CMK (cell line): Measurements from ENCODE around the gene NRXN3.
"Not testable (repeated sequence)": the region's sequence is repeated elsewhere in the genome, so short reads cannot be mapped to it uniquely, and the experiment has no call there.

Experiments
- DNase-seq: peaks from one replicate; pipeline ENCODE4 v3.0.0-alpha.2; 2010; ENCODE audit warnings: low read depth

The NRXN3 gene

DNA sequence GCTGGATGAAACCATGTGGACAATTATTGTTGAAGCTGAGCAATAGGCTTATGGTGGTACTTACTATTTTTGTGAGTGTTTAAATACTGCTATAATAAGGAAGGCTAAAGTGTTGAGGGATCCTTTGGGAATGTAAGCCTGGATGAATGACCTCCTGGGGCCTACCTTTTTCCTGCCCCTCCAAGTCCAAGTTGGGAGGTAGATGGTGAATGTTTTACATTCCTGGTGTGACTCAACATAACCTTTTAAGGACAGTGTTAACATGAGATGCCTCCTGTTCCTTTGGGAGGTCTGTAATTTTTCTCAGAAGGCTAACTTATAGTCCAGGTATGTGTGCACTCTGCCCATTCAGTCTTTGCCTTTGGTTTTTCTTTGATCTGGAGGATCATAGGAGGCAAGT lies 315.9 kb downstream of the NRXN3 start:
- DNase-seq: no peak

DNA sequence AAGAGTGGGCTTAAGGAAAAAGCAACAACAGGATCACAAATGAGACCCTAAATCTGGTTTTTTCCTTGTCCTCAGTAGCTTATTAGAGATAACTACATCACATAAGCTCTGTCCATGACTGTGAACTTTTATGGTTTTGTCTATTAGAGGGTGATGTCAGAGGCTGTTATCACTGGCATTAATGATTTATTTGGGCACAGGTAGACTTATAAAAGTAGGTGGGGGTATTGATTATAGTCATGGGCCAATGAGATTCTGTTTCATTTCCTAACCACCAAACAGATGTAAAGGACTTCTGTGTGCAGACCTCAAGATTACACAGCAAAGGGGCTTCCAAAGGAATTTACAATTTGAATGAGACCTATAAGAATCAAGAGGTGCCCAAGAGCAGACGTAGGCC lies 316.4 kb downstream of the NRXN3 start:
- no peak for DNase-seq

DNA sequence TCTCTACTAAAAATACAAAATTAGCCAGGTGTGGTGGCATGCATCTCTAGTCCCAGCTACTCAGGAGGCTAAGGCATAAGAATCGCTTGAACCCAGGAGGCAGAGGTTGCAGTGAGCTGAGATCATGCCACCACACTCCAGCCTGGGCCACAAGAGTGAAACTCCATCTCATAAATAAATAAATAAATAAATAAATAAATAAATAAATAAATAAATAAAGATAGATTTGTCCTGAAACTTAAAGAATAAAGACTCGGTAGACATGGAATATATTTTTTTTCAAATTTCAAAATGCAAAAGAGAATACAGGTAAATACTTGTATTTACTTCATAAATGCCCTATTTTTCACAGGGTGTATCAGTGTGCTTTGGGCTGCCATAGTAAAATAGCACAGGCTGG lies 317.4 kb downstream of the NRXN3 start:
- DNase-seq: not testable (repeated sequence)

DNA sequence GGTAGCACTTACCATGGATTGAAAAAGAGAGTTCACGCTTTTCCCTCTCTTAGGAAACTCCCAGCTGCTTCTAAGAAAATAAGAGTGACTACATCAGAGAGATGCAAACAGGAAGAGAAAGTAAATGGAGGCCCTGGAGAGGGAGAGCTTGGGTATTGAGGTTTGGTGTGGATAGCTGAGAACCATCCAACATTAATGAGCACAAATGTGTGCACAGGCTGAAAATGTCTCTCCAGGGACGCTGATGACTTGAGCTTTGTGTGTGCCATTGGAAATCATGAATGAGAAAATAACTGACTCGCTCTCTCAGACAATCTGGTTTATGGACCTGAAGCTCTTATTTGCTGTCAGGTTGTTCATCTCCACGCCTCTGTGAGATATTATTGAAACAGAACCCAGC lies 318.8 kb downstream of the NRXN3 start:
- DNase-seq: no peak

DNA sequence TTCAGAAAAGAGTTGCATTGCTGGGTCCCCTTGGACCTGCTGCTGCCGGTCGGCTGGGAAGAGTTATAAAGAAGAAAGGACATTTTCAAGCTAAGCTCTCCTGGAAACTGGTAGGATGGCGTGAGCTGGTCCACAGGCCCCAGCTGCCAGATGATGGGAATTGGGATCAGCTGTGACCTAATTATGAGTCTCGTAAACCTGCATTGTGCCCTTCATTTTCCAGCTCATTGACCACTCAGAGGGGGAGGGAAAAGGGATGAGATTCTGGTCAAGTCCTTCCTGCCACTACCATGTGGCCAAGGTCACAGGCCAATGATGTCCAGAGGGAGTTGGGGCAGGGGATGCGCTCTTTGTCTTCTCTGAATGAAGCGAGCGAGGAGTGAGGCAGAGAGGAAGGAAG lies 320.9 kb downstream of the NRXN3 start:
- DNase-seq: no peak

DNA sequence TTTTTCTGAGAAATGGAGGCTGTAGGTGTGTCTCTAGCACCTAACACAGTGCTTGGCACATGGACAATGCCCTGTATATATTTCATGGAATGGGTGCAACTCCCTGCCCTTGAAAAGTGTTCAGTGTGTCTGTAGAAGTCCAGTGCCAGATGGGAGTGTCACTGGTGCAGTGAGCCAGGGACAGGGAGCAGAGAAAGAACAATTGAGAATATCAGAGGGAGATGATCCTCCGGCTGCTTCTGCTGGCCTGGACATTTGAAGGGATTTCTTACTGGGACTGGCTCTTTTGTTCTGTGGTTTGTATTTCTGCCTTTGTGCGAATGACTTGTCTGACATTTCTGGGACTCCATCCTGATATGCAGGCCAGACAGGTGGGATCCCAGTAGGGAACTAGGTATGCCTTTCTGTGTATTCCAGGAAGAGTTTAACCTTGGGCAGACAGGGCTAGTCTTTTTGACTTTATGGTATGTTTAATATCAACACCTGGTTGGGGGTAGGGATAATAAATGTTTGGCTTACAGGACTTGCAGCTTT lies 328.0 kb downstream of the NRXN3 start:
- DNase-seq: no peak

DNA sequence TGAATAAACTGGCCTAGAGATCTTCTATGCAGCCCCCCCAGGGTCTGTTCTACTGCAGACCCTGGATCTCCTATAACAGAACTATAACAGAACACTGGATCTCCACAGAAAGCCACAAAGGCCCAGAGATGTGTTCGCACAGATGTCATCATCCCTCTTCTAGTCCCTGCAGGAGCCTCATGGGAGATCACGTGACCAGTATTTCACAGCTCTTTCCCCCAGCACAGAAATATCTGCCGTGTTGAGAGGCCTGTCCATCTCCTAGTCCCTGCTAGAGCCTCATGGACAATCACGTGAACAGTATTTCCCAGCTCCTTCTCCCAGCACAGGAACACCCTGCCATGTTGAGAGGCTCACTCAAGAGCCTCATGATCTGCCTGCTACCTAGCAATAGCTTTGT lies 331.7 kb downstream of the NRXN3 start:
- DNase-seq: no peak

DNA sequence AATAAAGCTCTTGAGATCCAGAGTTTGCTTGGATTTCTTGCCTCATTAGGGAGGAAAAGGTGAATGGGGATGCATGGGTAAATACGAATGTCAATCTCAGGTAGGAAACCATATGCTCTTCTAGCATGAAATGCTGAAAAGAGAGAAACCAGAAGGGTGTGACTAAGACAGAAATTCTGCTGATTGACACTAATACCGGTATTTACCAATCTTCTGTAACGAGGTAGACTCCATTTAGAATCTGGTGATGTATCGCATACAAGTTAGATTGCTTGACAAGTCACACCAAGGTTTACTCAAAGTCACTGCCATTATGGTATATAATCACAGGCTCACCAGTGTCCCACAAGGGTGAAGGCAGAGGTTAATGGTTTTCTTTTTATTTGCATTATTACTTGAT lies 337.9 kb downstream of the NRXN3 start:
- no peak for DNase-seq

DNA sequence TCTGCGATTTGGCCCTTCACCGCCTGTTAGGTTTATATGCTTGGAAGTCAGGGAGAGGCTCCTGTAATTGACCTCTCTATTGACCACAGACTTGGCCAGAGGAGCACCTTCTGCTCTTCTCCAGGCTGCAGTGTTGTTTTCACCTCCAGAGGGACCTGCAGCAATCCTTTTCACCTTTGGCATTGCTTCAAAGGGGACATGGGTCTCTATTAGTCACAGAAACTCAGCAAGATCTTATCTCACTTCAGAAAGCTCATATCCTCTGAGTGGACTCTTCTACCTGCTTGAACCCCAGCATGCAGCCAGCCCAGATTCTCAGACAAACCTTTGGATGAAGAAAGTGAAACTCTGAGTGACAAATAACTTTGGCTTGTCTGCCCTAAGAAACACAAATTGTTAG lies 339.3 kb downstream of the NRXN3 start:
- DNase-seq: no peak

DNA sequence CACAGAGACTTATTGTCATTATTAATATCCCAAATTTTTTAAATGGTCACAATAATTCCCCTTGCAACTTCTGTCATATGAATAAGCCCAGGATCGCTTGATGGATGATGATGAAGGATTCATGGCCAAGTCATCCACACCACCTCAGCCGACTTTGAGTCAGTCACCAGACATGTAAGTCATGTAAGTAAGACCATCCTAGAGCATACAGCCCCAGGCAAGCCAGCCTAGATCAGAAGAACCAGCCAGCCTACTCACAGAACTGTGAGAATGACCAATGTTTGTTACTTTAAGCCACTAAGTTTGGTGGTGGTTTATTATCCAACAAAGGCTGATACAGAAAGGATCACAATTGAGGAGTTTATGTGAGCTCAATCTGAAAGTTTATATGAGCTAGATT lies 341.8 kb downstream of the NRXN3 start:
- DNase-seq: no peak

DNA sequence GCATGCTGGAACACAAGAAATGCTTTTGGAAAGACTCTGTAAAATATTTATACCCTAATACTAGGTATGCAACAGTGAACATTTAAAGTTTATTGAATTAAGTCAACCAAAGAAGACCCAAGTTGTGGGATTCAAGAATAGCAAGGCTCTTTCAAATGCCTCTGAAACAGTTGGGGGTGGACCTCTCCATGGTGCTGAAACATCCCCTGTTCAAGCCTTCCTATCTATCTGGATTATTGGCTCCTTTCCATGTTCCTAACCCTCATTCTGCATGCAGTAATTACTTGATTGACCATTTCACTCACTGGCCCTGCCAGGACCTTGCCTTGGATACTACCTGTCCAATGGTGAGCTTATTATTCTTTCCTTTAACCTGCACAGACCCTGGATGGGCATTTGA lies 349.7 kb downstream of the NRXN3 start:
- DNase-seq: no peak

DNA sequence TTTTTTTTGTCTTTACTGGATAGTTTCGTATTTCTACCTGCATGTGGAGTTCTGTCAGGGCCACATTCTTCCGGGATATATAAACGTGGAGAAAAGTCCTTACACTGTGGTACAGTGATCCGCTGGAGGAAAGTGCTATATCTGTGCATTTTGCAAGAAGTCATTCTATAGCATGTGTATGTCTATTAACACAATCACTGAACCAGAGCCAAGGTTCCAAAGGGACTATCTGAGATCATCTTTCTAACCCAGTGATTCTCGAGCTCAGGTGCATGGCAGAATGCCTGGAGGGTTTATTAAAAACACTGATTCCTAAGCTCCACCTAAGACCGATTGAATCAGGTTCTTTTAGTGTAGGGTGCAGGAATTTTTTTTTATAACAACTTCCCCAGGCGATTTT lies 354.0 kb downstream of the NRXN3 start:
- DNase-seq: no peak

DNA sequence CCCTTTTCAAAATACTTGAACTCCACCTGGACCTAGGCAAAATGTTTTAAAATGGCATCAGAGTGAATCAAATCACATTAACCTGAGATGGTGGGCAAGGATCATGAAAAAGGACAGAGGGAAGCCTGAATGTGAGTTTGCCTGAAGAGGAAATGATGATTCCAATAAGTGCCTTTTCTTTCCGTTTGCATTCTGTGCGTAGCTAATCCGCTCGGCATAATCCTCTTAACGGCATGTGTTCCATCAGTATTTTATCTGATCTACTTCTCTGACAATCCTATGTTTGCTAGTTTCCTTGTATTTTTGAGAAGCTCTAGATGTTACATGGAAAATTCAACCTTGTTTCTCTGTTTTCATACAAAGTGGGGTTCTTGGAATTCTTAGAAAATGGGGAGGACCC lies 354.6 kb downstream of the NRXN3 start:
- no peak for DNase-seq

DNA sequence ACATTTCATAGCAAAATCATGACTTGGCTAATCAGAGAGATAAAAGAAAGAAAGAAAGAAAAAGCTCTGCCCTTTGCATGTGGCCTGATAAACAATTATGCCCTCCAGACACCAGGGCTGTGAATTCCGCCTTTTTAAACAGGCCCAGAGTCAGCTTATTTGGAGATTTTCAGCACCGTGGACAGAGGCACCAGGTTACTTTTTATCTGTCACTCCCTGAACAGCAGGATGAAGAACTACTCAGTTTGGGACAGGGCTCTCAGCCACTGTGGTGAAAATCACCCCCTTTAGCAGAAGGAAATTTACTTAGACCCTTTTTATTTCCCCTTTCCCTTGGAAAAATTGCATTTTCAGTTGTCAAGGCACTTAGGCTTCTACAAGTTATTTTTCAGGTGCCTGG lies 359.9 kb downstream of the NRXN3 start:
- DNase-seq: no peak

DNA sequence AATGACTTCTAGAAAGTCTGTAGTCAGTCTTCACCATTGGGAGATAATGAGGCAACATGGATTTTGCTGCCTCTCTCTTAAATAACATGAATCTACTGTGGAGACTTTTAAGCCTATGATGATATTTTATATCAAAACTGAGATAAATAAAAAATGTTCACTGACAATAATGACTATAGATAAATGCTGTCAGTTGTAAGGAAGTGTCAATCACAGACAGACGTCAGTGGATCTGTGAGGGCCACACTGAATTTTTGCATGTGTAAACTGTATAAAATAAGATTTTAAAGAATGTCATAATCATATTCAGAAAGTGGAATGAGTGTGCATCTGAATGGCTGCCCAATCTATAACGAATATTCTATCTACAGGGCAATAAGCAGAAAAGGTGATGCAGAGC lies 364.0 kb downstream of the NRXN3 start:
- no peak for DNase-seq

DNA sequence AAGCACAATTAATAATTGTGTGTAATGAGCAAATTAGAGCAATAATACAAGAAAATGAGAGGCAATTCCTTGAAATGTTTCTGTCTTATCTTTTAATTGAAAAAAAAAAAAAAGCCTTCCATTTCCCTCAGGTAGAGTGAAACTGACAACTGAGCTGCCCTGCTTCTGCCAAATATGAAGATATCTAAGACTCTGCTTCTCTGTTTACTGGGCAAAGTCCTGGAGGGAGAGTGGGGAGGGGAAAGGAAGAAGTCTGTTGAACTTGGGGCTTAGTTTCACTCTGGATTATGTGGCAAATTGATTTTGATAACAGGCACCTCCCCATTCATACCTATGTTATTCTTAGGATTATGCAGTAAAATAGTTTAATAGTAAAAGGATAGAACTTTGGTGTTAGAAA lies 364.9 kb downstream of the NRXN3 start:
- no peak for DNase-seq

DNA sequence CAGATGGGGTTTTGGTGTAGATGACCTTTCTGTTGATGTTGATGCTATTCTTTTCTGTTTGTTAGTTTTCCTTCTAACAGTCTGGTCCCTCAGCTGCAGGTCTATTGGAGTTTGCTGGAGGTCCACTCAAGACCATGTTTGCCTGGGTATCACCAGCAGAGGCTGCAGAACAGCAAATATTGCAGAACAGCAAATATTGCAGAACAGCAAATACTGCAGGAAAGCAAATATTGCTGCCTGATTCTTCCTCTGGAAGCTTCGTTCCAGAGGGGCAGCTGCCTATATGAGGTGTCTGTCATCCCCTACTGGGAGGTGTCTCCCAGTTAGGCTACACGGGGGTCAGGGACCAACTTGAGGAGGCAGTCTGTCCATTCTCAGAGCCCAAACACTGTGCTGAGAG lies 371.6 kb downstream of the NRXN3 start:
- not testable (repeated sequence) for DNase-seq

DNA sequence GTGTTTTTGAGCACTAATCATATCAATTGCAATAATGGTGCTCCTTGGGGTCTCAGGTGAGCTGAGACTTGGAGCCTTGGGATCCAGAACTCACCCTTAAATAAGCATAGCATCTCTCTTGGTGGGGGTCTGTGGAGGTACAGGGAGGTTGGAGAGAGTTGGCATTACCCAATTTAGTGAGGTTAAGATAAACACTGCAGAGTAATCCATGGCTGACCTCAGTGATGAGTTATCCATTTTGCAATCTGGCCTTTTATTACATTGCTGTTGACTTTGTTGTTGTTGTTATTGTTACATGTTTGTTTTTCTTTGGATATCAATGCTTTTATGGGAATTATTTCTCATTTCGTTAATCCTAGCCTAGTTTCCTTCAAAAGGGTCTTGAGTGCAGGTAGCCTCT lies 373.3 kb downstream of the NRXN3 start:
- DNase-seq: no peak

DNA sequence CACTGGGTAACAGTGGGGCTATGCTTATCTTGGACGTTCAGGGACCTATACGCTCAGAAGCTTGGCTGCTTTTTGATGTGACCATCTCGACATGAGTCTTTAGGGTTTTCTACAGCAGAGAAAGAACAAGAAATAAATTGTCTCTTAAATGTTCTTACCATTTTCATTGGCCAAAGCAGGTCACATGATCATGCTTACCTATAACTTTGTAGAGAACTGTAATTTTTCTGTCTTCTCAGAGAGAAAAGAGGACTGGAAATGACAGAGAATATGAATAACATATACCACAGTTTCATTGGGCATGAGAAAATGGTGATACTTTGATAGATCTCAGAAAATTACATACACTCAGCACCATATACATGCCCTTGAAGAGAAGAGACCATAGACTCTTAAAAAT lies 390.9 kb downstream of the NRXN3 start:
- no peak for DNase-seq

DNA sequence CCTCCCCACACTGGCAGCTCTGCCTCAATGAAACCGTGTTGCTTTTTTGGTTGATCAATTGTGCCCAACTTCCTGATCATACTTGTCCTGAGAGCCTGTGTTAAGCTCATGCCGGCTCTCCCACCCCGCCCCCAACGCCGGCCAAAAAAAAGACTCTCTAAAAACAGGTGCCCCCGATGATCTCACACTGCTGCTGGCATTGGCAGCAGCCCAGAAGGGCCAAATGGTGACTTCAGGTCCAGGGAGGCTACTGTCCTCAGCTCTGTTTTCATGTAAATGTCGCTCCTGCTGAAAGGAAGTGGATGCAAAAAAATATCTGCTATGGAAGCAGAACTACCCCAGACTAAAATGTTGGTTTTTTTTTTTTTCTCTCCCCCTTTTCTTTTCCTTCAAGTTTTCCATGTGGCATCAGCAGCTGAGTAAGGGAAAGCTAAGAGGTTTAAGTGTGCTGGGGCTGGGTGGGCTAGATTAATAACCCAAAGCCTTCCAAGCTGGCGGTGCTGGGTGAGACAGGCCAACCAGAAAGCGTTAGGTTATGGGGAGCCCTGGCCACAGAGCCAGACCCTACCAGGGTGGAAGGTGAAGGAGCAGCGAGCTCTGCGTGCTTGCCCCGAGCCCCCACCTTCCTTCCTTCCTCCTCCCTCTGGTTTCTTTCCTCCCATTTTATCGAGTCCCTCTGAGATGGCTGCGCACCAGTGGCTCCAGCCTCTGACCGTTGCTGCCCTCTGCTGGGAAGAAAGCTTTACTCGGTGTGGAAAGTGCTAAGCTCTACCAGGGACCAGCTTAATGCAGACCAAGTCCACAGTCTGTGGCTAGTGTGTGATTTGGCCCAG lies 396.1 kb downstream of the NRXN3 start:
- DNase-seq: peak; percentile 26

DNA sequence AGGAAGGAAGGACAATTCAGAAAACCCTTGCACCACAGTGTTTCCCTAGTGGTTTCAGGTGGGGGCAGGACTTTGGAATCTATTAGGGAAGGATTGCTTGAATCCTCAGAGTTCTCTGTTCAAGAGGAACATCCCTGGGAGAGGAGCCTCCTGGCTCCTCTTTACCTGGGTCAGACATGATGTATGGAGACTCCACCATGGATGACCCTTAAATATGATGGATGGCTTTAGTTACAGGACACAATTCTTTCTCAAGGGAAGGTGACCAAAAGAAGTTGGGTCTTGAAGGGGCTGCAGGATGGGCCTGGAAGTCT lies 396.6 kb downstream of the NRXN3 start:
- DNase-seq: no peak

DNA sequence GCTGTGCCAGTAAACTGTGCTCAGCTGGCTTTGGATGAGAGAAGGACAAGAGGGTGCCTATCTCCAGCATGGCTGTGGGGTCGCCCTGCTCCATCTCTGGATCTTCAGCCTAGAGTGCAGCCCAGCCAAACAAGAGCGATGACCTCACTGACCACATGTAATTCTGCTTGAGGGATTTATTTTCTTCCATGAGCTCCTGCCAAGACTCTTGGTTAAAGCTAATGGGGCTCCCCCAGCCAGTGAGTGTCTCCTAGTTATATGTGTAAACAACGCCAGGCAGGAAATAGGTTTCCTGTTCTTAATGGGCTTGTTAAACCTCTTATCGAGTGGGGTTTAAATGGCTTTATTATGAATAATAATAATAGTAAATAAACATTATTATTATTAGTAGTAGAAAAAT lies 397.2 kb downstream of the NRXN3 start:
- DNase-seq: no peak

DNA sequence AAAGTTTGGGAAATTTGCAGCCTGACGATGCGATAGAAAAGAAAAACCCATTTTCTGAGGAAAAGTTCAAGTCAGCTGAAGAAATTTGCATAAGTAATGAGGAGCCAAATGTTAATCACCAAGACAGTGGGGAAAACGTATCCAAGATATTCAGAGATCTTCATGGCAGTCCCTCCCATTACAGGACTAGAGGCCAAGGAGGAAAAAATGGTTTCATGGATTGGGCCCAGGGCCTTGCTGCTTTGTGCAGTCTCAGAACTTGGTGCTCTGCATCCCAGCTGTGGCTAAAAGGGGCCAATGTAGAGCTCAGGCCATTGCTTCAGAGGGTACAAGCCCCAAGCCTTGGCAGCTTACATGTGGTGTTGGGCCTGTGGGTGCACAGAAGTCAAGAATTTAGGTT lies 403.6 kb downstream of the NRXN3 start:
- DNase-seq: not testable (repeated sequence)

DNA sequence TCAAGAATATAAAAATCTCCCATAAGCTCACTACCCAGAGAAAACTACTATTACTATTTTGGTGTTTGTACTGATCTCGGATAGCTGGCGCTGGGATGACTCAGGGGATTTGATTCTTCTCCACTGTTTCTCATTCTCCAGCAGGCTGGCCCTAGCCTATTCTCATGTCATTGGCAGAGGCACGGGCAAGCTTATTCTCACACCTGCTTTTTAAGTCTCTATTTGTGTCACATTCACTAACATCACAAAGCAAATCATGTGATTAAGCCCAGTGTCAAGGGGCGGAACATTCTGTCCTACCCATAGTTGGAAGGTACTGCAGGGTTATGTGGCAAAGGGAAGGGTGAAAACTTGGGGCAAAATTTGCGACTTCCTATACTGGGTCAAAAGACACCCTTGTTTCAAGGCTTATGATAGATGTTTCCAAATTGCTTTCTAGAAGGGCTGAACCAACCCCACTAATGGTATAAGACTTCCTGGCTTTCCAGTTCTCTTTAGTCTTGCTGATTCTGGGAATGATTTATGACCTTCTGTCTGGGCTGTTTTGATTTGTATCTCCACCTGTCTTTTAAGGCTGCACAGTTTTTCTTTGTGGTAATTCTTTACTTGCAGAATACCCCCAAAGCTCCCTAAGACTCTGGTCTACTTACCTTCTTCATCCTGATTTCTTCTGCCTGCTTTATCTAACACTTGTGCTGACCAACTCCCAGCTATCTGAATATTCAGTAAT lies 406.4 kb downstream of the NRXN3 start:
- no peak for DNase-seq
